ENCODE results near the gene SPECC1L.

SPECC1L gene

GRCh38 chr22:24412274-24412673, 141.6 kb downstream of the SPECC1L start:
- H3K36me3 ChIP-seq (ENCODE audit: control insufficient read depth, insufficient read depth, low read length), result peaks cover 21% of the 10 kb centered on the region
- H3K27me3 ChIP-seq (ENCODE audit: control insufficient read depth, insufficient read depth, low read length), result no peaks in the 10 kb centered on the region
- no peaks in the 10 kb centered on the region for H3K4me1 ChIP-seq (ENCODE audit: control insufficient read depth, insufficient read depth, low read length)
- no CpG with 5 or more reads among the region's 7 CpGs for WGBS (ENCODE audit: insufficient coverage, insufficient read length)
- no peak overlapping the region for H3K27ac ChIP-seq (ENCODE audit: low read length)
- H3K4me3 ChIP-seq (ENCODE audit: low read length), result no peak overlapping the region
- no peak for DNase-seq (ENCODE audit: low read depth, low spot score)
- no peaks in the 10 kb centered on the region for H3K9me3 ChIP-seq (ENCODE audit: control insufficient read depth, insufficient read depth, low read length)

DNA sequence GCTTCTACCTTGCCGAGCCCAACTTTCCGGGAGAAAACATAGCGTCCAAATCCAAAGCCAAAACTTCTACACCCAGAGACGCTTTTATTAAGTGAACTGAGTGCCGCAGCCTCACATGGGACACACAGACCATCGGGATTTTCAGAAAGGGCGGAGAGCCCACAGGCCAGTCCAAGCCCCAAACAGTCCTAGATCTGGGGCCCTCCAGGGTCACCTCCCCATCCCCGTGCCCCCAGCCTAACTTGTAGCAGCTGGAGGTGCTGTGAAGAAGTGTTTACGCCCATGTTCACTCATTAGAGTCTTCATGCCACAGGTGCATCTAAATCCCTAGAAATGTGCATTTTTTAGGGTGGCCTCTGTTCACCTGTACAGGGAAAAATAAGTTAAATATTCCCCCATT, 142.6 kb downstream of the SPECC1L start:
- no peaks in the 10 kb centered on the region for H3K27me3 ChIP-seq (ENCODE audit: control insufficient read depth, insufficient read depth, low read length)
- WGBS (ENCODE audit: insufficient coverage, insufficient read length), result no CpG with 5 or more reads among the region's 9 CpGs
- H3K36me3 ChIP-seq (ENCODE audit: control insufficient read depth, insufficient read depth, low read length), result peaks cover 20% of the 10 kb centered on the region
- no peak overlapping the region for H3K27ac ChIP-seq (ENCODE audit: low read length)
- no peaks in the 10 kb centered on the region for H3K9me3 ChIP-seq (ENCODE audit: control insufficient read depth, insufficient read depth, low read length)
- no peak for DNase-seq (ENCODE audit: low read depth, low spot score)
- no peak overlapping the region for H3K4me3 ChIP-seq (ENCODE audit: low read length)
- H3K4me1 ChIP-seq (ENCODE audit: control insufficient read depth, insufficient read depth, low read length), result peaks cover 1% of the 10 kb centered on the region; the same call in 1 of the 2 replicates

- Histone ChIP-seq H3K27me3 (ENCODE audit: control insufficient read depth, insufficient read depth, low read length) (no peaks in the 10 kb centered on the region), H3K36me3 (ENCODE audit: control insufficient read depth, insufficient read depth, low read length) (peaks cover 20% of the 10 kb centered on the region)
- DNase-seq (ENCODE audit: low read depth, low spot score), result no peak
Measured at GRCh38 chr22:24413736-24414385, 143.2 kb downstream of the SPECC1L start.

GRCh38 chr22:24414523-24414922, 143.9 kb downstream of the SPECC1L start:
- no peak for DNase-seq (ENCODE audit: low read depth, low spot score)
- Histone ChIP-seq H3K27ac (ENCODE audit: low read length) (no peak overlapping the region), H3K4me1 (ENCODE audit: control insufficient read depth, insufficient read depth, low read length) (peaks cover 4% of the 10 kb centered on the region; the same call in 1 of the 2 replicates), H3K9me3 (ENCODE audit: control insufficient read depth, insufficient read depth, low read length) (no peaks in the 10 kb centered on the region), H3K27me3 (ENCODE audit: control insufficient read depth, insufficient read depth, low read length) (no peaks in the 10 kb centered on the region), H3K4me3 (ENCODE audit: low read length) (no peak overlapping the region), H3K36me3 (ENCODE audit: control insufficient read depth, insufficient read depth, low read length) (peaks cover 20% of the 10 kb centered on the region)
- WGBS (ENCODE audit: insufficient coverage, insufficient read length), result no CpG with 5 or more reads among the region's 21 CpGs

More at GRCh38 chr22:24413736-24414385, 143.2 kb downstream of the SPECC1L start:
- no CpG with 5 or more reads among the region's 18 CpGs for WGBS (ENCODE audit: insufficient coverage, insufficient read length)
- peaks cover 1% of the 10 kb centered on the region; the same call in 1 of the 2 replicates for H3K4me1 ChIP-seq (ENCODE audit: control insufficient read depth, insufficient read depth, low read length)
- H3K9me3 ChIP-seq (ENCODE audit: control insufficient read depth, insufficient read depth, low read length), result no peaks in the 10 kb centered on the region
- H3K4me3 ChIP-seq (ENCODE audit: low read length), result no peak overlapping the region
- no peak overlapping the region for H3K27ac ChIP-seq (ENCODE audit: low read length)

DNA sequence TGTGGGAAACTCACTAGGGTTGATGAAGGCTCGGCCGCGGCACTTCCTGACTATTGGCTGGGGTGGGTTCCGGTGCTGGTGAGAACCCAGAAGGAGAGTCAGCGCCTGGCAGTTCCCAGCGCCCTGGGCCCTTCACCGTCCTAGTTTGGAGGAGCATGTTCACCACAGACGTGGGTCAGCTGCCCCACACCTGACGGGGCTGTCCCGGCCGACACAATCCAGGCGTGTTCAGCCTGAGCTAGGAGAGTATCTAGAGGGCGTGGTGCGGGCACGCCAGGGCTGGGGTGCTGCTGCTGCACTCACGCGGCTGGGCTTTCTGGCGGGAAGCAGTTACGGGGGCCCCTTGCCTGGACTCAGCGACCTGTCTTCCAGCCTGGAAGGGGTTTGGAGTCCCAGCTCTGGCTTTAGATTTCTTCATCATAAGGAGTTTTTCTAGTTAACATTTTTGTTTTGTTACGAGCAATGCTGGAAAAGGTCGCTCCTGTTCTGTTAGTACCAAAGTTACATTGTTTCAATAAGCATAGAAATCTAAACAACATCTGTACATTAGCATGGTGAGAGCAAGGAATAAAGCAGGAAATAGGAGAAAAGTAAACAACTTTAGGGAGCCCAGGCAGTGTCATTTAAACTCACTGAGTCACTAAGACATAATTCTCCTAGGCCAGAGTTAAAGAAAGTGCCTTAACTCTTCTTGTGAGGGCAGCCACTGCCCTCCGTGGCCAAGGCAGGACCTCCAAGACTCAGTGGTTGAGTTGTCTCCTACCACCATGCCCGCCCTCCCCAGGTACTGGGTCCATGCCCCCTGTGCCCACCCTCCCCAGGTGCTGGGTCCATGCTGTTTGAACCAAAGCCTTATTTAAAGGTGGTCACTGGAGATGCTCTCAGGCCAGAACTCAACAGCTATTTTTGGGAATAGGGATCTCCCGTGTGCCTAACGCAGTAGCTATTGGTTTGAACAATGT, 144.6 kb downstream of the SPECC1L start:
- Histone ChIP-seq H3K36me3 (ENCODE audit: control insufficient read depth, insufficient read depth, low read length) (peaks cover 20% of the 10 kb centered on the region), H3K27ac (ENCODE audit: low read length) (no peak overlapping the region), H3K4me1 (ENCODE audit: control insufficient read depth, insufficient read depth, low read length) (peaks cover 6% of the 10 kb centered on the region; the same call in 1 of the 2 replicates), H3K4me3 (ENCODE audit: low read length) (no peak overlapping the region), H3K27me3 (ENCODE audit: control insufficient read depth, insufficient read depth, low read length) (no peaks in the 10 kb centered on the region), H3K9me3 (ENCODE audit: control insufficient read depth, insufficient read depth, low read length) (no peaks in the 10 kb centered on the region)
- no CpG with 5 or more reads among the region's 26 CpGs for WGBS (ENCODE audit: insufficient coverage, insufficient read length)
- DNase-seq (ENCODE audit: low read depth, low spot score), result no peak

DNA sequence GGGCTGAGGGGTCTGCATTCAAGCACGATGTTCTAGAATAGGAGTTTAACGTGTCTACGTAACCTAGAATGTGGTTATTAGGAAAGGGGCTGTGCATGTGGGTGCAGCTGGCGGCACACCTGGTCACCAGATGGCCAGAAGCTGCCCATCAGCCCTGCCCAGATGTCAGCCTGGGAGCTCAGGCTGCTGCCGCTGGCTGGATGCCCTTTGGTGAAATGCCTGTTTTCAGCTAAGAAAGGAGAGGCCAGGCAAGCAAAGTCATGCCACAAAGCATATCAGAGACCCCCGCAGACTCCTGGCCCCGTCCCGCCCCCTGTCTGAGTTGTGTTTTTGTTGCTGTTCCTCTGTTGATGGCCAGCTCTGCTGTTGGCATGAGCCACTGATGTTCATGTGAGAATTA, 145.5 kb downstream of the SPECC1L start:
- H3K27me3 ChIP-seq (ENCODE audit: control insufficient read depth, insufficient read depth, low read length), result no peaks in the 10 kb centered on the region
- H3K4me1 ChIP-seq (ENCODE audit: control insufficient read depth, insufficient read depth, low read length), result peaks cover 6% of the 10 kb centered on the region; the same call in 1 of the 2 replicates
- peaks cover 20% of the 10 kb centered on the region for H3K36me3 ChIP-seq (ENCODE audit: control insufficient read depth, insufficient read depth, low read length)
- WGBS (ENCODE audit: insufficient coverage, insufficient read length), result no CpG with 5 or more reads among the region's 8 CpGs
- no peaks in the 10 kb centered on the region for H3K9me3 ChIP-seq (ENCODE audit: control insufficient read depth, insufficient read depth, low read length)
- no peak overlapping the region for H3K27ac ChIP-seq (ENCODE audit: low read length)
- no peak for DNase-seq (ENCODE audit: low read depth, low spot score)
- no peak overlapping the region for H3K4me3 ChIP-seq (ENCODE audit: low read length)

DNA sequence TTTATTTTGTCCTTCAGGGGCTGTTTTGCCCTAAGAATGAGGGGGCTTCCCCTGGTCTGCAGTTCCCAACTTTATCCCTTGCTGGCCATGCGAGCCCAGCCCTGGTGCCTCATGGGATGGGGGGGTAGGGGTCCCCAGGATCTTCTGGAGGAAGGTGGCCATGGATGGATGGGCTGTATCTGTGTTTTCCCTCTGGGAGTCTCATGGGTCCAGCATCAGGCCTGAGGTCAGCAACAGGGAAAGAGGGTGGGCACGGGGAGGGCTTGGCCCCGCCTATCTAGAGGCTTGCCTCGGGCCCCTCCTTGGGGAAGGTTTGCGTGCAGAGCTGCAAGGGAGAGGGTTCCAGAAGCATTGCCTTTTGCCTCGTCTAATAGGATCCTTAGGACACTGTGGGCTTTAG, 146.0 kb downstream of the SPECC1L start:
- no peaks in the 10 kb centered on the region for H3K27me3 ChIP-seq (ENCODE audit: control insufficient read depth, insufficient read depth, low read length)
- no CpG with 5 or more reads among the region's 6 CpGs for WGBS (ENCODE audit: insufficient coverage, insufficient read length)
- peaks cover 6% of the 10 kb centered on the region; the same call in 1 of the 2 replicates for H3K4me1 ChIP-seq (ENCODE audit: control insufficient read depth, insufficient read depth, low read length)
- no peaks in the 10 kb centered on the region for H3K9me3 ChIP-seq (ENCODE audit: control insufficient read depth, insufficient read depth, low read length)
- H3K4me3 ChIP-seq (ENCODE audit: low read length), result no peak overlapping the region
- DNase-seq (ENCODE audit: low read depth, low spot score), result no peak
- H3K27ac ChIP-seq (ENCODE audit: low read length), result no peak overlapping the region
- peaks cover 17% of the 10 kb centered on the region for H3K36me3 ChIP-seq (ENCODE audit: control insufficient read depth, insufficient read depth, low read length)

GRCh38 chr22:24417200-24417599, 146.6 kb downstream of the SPECC1L start:
- H3K36me3 ChIP-seq (ENCODE audit: control insufficient read depth, insufficient read depth, low read length), result peaks cover 14% of the 10 kb centered on the region; the same call in 1 of the 2 replicates
- no peak overlapping the region for H3K27ac ChIP-seq (ENCODE audit: low read length)
- H3K4me3 ChIP-seq (ENCODE audit: low read length), result no peak overlapping the region
- WGBS (ENCODE audit: insufficient coverage, insufficient read length), result no CpG with 5 or more reads among the region's 7 CpGs
- H3K4me1 ChIP-seq (ENCODE audit: control insufficient read depth, insufficient read depth, low read length), result peaks cover 6% of the 10 kb centered on the region; the same call in 1 of the 2 replicates
- no peak for DNase-seq (ENCODE audit: low read depth, low spot score)
- no peaks in the 10 kb centered on the region for H3K27me3 ChIP-seq (ENCODE audit: control insufficient read depth, insufficient read depth, low read length)
- H3K9me3 ChIP-seq (ENCODE audit: control insufficient read depth, insufficient read depth, low read length), result no peaks in the 10 kb centered on the region

GRCh38 chr22:24417901-24418641, 147.4 kb downstream of the SPECC1L start:
- Histone ChIP-seq H3K4me3 (ENCODE audit: low read length) (no peak overlapping the region), H3K9me3 (ENCODE audit: control insufficient read depth, insufficient read depth, low read length) (no peaks in the 10 kb centered on the region), H3K36me3 (ENCODE audit: control insufficient read depth, insufficient read depth, low read length) (peaks cover 14% of the 10 kb centered on the region; the same call in 1 of the 2 replicates), H3K27ac (ENCODE audit: low read length) (no peak overlapping the region), H3K27me3 (ENCODE audit: control insufficient read depth, insufficient read depth, low read length) (no peaks in the 10 kb centered on the region), H3K4me1 (ENCODE audit: control insufficient read depth, insufficient read depth, low read length) (peaks cover 6% of the 10 kb centered on the region; the same call in 1 of the 2 replicates)
- DNase-seq (ENCODE audit: low read depth, low spot score), result no peak
- no CpG with 5 or more reads among the region's 16 CpGs for WGBS (ENCODE audit: insufficient coverage, insufficient read length)

All from iPS DF 6.9 (cell line).